Progenitor cell of endocrine pancreas (in vitro differentiated cells): Measurements from ENCODE around the gene TRPM1. TPM values are rescaled to one million over a fixed set of nuclear protein-coding genes. Genes with fewer than 3 reads are reported as not detected.

Experiments
- DNase-seq: peaks from one replicate; pipeline ENCODE4 v3.0.0; 2021; ENCODE audit warnings: low spot score; ENCODE audit not compliant: unreplicated experiment
- H3K27ac Mint-ChIP-seq: 2 replicates; pipeline ENCODE4 v1.8.0; 2021; ENCODE audit warnings: mild to moderate bottlenecking, moderate library complexity, mixed read lengths
- H3K27me3 Mint-ChIP-seq: 2 replicates; pipeline ENCODE4 v1.8.0; 2021; ENCODE audit warnings: mixed read lengths
- H3K36me3 Mint-ChIP-seq: 2 replicates; pipeline ENCODE4 v1.8.0; 2022; ENCODE audit warnings: mixed read lengths; ENCODE audit not compliant: insufficient read depth
- H3K4me1 Mint-ChIP-seq: 2 replicates; pipeline ENCODE4 v1.8.0; 2021; ENCODE audit warnings: low read depth, mixed read lengths
- H3K4me3 Mint-ChIP-seq: 2 replicates; pipeline ENCODE4 v1.8.0; 2021; ENCODE audit warnings: low read depth, mild to moderate bottlenecking, moderate library complexity, mixed read lengths
- H3K9me3 Mint-ChIP-seq: 2 replicates; pipeline ENCODE4 v1.8.0; 2021; ENCODE audit warnings: low read depth, mixed read lengths
- total RNA-seq: library from RNA; stranded (reverse); gene quantifications from 2 replicates; pipeline ENCODE4 v1.2.1, GENCODE V29; 2021
- TF ChIP-seq, protein P1 (sequence below): fragments of 200-600 bp; sonication (generic); IDR thresholded peaks from one replicate; pipeline ENCODE4 v1.5.0; 2021; ENCODE audit warnings: antibody characterized with exemption, mild to moderate bottlenecking; ENCODE audit not compliant: unreplicated experiment

Gene TRPM1
- total RNA-seq, 1 donor from 2014 or later: not detected

DNA sequence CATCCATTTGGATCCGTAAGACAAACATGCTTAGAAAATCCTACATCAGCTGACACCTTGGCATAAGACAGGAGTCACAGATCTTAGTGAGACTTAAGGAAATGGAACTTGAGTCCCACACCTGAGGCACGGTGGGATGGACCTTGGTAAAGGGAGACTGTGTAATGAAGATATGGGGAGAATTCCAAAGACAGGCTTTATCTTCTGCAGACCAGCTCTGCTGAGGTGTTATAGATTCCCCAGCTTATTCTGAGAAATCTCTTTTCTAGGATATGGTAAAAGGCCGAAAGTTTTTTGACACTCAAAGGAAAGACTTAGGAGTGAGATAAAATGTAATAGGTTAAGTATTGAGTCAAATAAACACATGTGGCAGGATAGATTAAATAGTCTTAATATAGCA is 101.8 kb downstream of the TRPM1 start:
- H3K9me3 Mint-ChIP-seq: peaks cover 7% of the 10 kb centered on the region
- H3K4me3 Mint-ChIP-seq: no peak overlapping the region
- peaks cover 2% of the 10 kb centered on the region for H3K4me1 Mint-ChIP-seq
- no peak for DNase-seq
- no peak overlapping the region for H3K27ac Mint-ChIP-seq
- no peaks in the 10 kb centered on the region for H3K27me3 Mint-ChIP-seq
- no peaks in the 10 kb centered on the region for H3K36me3 Mint-ChIP-seq
- TF ChIP-seq, protein P1, sequence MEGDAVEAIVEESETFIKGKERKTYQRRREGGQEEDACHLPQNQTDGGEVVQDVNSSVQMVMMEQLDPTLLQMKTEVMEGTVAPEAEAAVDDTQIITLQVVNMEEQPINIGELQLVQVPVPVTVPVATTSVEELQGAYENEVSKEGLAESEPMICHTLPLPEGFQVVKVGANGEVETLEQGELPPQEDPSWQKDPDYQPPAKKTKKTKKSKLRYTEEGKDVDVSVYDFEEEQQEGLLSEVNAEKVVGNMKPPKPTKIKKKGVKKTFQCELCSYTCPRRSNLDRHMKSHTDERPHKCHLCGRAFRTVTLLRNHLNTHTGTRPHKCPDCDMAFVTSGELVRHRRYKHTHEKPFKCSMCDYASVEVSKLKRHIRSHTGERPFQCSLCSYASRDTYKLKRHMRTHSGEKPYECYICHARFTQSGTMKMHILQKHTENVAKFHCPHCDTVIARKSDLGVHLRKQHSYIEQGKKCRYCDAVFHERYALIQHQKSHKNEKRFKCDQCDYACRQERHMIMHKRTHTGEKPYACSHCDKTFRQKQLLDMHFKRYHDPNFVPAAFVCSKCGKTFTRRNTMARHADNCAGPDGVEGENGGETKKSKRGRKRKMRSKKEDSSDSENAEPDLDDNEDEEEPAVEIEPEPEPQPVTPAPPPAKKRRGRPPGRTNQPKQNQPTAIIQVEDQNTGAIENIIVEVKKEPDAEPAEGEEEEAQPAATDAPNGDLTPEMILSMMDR: no peak

DNA sequence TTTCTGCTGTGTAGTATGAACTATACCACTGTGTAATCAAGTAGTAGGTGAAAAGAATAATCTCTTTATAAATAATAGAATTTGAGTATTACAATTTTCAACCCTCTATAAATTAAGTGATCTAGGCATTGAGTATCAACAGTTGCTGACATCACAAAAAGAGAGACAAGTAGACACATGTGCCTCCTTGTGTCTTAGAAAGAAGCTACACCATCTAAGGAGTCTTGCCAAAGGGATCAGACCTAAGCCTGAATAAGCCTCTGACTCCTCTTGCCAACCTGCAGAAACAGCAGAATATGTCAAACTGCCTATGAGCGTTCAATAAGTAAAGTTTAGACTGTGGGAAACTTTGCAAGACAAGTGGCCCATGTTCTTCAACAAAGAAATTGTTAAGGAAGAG is 104.3 kb downstream of the TRPM1 start:
- no peaks in the 10 kb centered on the region for H3K27me3 Mint-ChIP-seq
- no peak overlapping the region for H3K27ac Mint-ChIP-seq
- peaks cover 7% of the 10 kb centered on the region for H3K9me3 Mint-ChIP-seq

DNA sequence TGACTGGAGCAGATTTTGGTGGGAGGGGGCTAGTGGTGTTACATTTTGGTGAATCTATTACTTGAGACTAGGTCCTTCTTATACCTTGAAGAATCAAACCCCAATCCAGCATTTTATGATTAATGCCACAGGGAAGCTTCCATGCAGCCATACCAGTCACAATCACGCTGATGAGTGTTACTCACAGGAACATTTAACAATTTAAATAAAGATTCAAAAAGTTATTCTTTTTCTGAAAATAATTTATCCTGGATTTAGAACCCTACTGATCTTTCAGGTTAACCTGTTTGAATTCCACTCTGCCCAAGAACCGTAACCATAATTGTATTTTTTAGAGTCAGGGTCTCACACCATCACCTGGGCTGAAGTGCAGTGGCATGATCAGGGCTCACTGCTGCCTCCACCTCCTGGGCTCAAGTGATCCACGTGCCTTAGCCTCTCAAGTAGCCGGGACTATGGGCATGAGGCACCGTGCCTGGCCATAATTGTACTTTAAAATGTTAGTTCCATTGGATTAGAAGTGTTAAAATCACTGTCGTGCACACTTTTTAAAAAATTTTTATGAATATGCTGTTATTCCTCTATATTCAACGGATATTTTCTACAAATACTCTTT is 109.2 kb downstream of the TRPM1 start:
- Mint-ChIP-seq H3K27me3 (no peaks in the 10 kb centered on the region), H3K9me3 (peaks cover 7% of the 10 kb centered on the region), H3K27ac (peak overlapping the region; percentile 96), H3K36me3 (no peaks in the 10 kb centered on the region), H3K4me3 (peak overlapping the region; percentile 86), H3K4me1 (peaks cover 18% of the 10 kb centered on the region)
- TF ChIP-seq, protein P1: no peak
- no peak for DNase-seq

More for the DNA sequence above, 104.3 kb downstream of the TRPM1 start:
- Mint-ChIP-seq H3K4me1 (peaks cover 2% of the 10 kb centered on the region), H3K36me3 (no peaks in the 10 kb centered on the region), H3K4me3 (no peak overlapping the region)
- TF ChIP-seq, protein P1: no peak
- DNase-seq: no peak

DNA sequence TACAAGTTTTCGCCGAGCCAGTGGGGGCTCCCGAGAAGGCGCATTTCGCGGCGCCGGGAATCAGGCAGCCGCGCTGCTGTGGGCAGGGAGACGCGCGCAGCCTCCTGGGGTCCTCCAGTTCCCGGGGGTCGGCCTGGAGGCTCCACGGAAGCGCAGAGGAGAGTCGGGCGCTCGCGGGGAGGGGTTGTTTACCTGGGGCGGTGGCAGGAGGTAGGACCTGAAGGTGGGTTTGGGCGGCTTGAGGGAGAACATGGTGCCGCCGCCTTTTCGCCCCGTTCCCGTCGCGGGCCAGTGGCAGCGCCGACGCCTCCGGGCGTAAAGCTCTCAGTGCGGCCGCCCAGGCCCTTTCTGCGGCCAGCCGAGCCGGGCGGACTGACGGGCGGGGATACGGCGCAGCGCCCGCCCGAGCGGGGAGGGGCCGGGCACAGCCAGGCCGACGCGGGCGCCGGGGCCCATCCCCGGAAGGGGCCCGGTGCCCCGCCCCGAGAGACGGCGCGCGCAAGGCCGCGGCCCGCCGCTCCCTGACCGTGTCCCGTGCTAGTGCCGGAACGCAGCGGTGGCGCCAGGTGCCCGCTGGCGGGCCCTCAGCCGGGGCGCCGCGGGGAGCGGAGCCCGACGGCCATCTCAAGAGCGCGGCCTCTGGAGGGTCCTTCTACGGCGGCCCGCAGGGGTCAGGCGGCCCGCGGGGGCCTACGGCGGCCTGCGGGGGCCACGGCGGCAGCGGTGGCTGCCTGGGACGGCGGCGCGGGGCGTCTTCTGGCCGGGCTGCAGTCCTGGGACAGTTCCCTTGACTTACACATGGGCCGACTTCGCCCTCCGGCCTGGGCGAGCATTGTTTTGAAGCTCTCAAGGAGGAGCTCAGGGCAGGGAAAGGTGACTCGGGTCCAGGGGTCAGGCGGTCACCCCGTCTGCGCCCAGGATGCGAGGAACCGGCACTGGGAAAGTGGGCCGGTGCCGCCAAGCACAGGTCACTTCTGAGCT is 110.0 kb downstream of the TRPM1 start, which contains the start of gene MTMR10:
Gene MTMR10, minus strand, starts transcription at position 374 of the 981 bp plus-strand sequence. Its CDS starts 122 bp downstream, at position 252.
- Mint-ChIP-seq H3K4me3 (peak within 1 kb of the TSS; percentile 94), H3K27me3 (no peaks in the 10 kb centered on the region), H3K36me3 (peaks cover 1% of the 10 kb centered on the region), H3K4me1 (peaks cover 18% of the 10 kb centered on the region), H3K9me3 (peaks cover 7% of the 10 kb centered on the region), H3K27ac (peak within 1 kb of the TSS; percentile 98)
- DNase-seq: peak; percentile 70
- TF ChIP-seq, protein P1: no peak
